WTC11 (cell line): Measurements from ENCODE around the gene NDUFV2. TPM values are rescaled to one million over a fixed set of nuclear protein-coding genes. Genes with fewer than 3 reads are reported as not detected.
"Not testable (repeated sequence)": the region's sequence is repeated elsewhere in the genome, so short reads cannot be mapped to it uniquely, and the experiment has no call there.

Source experiments
- ATAC-seq: fragments of 200-7000 bp; cut with Tn5 transposase; 2 replicates; pipeline ENCODE4 v1.10.0; 2021; ENCODE audit warnings: mild to moderate bottlenecking, moderate library complexity
- CTCF ChIA-PET: fragments of 300-600 bp; sonication (Branson Sonifier 250); formaldehyde crosslinking; loops from one replicate; lab custom pipeline; 2021; ENCODE audit warnings: antibody characterized with exemption; lab: Charles Lee
- POLR2A ChIA-PET: fragments of 350-600 bp; sonication (Branson Sonifier 250); formaldehyde crosslinking; loops from one replicate; lab custom pipeline; 2021; ENCODE audit warnings: antibody characterized with exemption; lab: Charles Lee
- DNase-seq: peaks from one replicate; pipeline ENCODE4 v3.0.0; 2021; ENCODE audit warnings: low spot score
- H3K27ac Mint-ChIP-seq: 2 replicates; pipeline ENCODE4 v1.8.0; 2021; ENCODE audit warnings: mixed read lengths
- H3K27me3 Mint-ChIP-seq: 2 replicates; pipeline ENCODE4 v1.8.0; 2021; ENCODE audit warnings: low read depth, mild to moderate bottlenecking, moderate library complexity, mixed read lengths
- H3K36me3 Mint-ChIP-seq: 2 replicates; pipeline ENCODE4 v1.8.0; 2021; ENCODE audit warnings: mixed read lengths
- H3K4me1 Mint-ChIP-seq: 2 replicates; pipeline ENCODE4 v1.8.0; 2022; ENCODE audit warnings: mixed read lengths
- H3K4me3 Mint-ChIP-seq: 2 replicates; pipeline ENCODE4 v1.8.0; 2021; ENCODE audit warnings: mild to moderate bottlenecking, moderate library complexity, mixed read lengths
- H3K9me3 Mint-ChIP-seq: 2 replicates; pipeline ENCODE4 v1.8.0; 2021; ENCODE audit warnings: mixed read lengths
- ETV6 ChIP-seq: sonication (generic); formaldehyde crosslinking; IDR thresholded peaks from 2 replicates; pipeline ENCODE4 v1.8.1; 2022; ENCODE audit warnings: mild to moderate bottlenecking, missing genetic modification reagents
- GABPB1 ChIP-seq: sonication (generic); formaldehyde crosslinking; IDR thresholded peaks from 2 replicates; pipeline ENCODE4 v1.8.1; 2023; ENCODE audit warnings: mild to moderate bottlenecking, missing genetic modification reagents
- MYBL2 ChIP-seq: sonication (generic); formaldehyde crosslinking; IDR thresholded peaks from 2 replicates; pipeline ENCODE4 v1.8.1; 2023; ENCODE audit warnings: mild to moderate bottlenecking, moderate library complexity, missing genetic modification reagents
- NR1H2 ChIP-seq: sonication (generic); formaldehyde crosslinking; IDR thresholded peaks from 2 replicates; pipeline ENCODE4 v1.9.0; 2021; ENCODE audit warnings: mild to moderate bottlenecking, moderate library complexity, missing genetic modification reagents
- PREB ChIP-seq: sonication (generic); formaldehyde crosslinking; IDR thresholded peaks from 2 replicates; pipeline ENCODE4 v1.8.1; 2022; ENCODE audit warnings: mild to moderate bottlenecking, missing genetic modification reagents, moderate library complexity, borderline replicate concordance
- PRRX2 ChIP-seq: fragments of 250-450 bp; sonication (Bioruptor Pico); IDR thresholded peaks from 2 replicates; pipeline ENCODE4 v1.8.0; 2021; ENCODE audit warnings: mild to moderate bottlenecking
- USF2 ChIP-seq: sonication (generic); formaldehyde crosslinking; IDR thresholded peaks from 2 replicates; pipeline ENCODE4 v1.8.1; 2023; ENCODE audit warnings: mild to moderate bottlenecking, missing genetic modification reagents, moderate library complexity
- ZMAT4 ChIP-seq: fragments of 250-450 bp; sonication (Bioruptor Pico); IDR thresholded peaks from 2 replicates; pipeline ENCODE4 v1.9.0; 2021; ENCODE audit warnings: mild to moderate bottlenecking
- ZNF532 ChIP-seq: fragments of 250-450 bp; sonication (Bioruptor Pico); IDR thresholded peaks from 2 replicates; pipeline ENCODE4 v1.9.0; 2021; ENCODE audit warnings: mild to moderate bottlenecking, borderline replicate concordance
- ZSCAN18 ChIP-seq: fragments of 250-450 bp; sonication (Bioruptor Pico); IDR thresholded peaks from 2 replicates; pipeline ENCODE4 v2.1.2; 2022; ENCODE audit warnings: mild to moderate bottlenecking, moderate library complexity
- total RNA-seq: library from RNA; stranded (reverse); gene quantifications from 3 replicates; pipeline ENCODE4 v1.2.3, GENCODE V29; 2021
- TF ChIP-seq, protein P1 (sequence below): sonication (generic); formaldehyde crosslinking; IDR thresholded peaks from 2 replicates; pipeline ENCODE4 v1.8.0; 2023; ENCODE audit warnings: mild to moderate bottlenecking, missing genetic modification reagents
- TF ChIP-seq, protein P2 (sequence below): sonication (generic); formaldehyde crosslinking; conservative IDR thresholded peaks from 2 replicates; pipeline ENCODE4 v1.8.1; 2023; ENCODE audit warnings: mild to moderate bottlenecking, low read depth, missing genetic modification reagents, moderate library complexity

Gene NDUFV2
- total RNA-seq, 1 experiment from 2014 or later, result 192 TPM

- CTCF ChIA-PET, result no interaction called here
- POLR2A ChIA-PET, result no interaction called here
- H3K4me1 Mint-ChIP-seq, result peaks cover 21% of the 10 kb centered on the region
- no peak for ATAC-seq
- no peak for TF ChIP-seq GABPB1
- no peak for TF ChIP-seq ZSCAN18 (CRISPR knock-in tag)
- no peak for TF ChIP-seq MYBL2 (CRISPR knock-in tag)
- TF ChIP-seq ETV6, result no peak
- TF ChIP-seq PREB (CRISPR knock-in tag), result no peak
- TF ChIP-seq PRRX2 (CRISPR knock-in tag), result no peak
- TF ChIP-seq, protein P1, sequence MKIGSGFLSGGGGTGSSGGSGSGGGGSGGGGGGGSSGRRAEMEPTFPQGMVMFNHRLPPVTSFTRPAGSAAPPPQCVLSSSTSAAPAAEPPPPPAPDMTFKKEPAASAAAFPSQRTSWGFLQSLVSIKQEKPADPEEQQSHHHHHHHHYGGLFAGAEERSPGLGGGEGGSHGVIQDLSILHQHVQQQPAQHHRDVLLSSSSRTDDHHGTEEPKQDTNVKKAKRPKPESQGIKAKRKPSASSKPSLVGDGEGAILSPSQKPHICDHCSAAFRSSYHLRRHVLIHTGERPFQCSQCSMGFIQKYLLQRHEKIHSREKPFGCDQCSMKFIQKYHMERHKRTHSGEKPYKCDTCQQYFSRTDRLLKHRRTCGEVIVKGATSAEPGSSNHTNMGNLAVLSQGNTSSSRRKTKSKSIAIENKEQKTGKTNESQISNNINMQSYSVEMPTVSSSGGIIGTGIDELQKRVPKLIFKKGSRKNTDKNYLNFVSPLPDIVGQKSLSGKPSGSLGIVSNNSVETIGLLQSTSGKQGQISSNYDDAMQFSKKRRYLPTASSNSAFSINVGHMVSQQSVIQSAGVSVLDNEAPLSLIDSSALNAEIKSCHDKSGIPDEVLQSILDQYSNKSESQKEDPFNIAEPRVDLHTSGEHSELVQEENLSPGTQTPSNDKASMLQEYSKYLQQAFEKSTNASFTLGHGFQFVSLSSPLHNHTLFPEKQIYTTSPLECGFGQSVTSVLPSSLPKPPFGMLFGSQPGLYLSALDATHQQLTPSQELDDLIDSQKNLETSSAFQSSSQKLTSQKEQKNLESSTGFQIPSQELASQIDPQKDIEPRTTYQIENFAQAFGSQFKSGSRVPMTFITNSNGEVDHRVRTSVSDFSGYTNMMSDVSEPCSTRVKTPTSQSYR (CRISPR knock-in tag), result no peak
- no peak for TF ChIP-seq NR1H2 (CRISPR knock-in tag)
- no peak for TF ChIP-seq ZNF532
- TF ChIP-seq, protein P2, sequence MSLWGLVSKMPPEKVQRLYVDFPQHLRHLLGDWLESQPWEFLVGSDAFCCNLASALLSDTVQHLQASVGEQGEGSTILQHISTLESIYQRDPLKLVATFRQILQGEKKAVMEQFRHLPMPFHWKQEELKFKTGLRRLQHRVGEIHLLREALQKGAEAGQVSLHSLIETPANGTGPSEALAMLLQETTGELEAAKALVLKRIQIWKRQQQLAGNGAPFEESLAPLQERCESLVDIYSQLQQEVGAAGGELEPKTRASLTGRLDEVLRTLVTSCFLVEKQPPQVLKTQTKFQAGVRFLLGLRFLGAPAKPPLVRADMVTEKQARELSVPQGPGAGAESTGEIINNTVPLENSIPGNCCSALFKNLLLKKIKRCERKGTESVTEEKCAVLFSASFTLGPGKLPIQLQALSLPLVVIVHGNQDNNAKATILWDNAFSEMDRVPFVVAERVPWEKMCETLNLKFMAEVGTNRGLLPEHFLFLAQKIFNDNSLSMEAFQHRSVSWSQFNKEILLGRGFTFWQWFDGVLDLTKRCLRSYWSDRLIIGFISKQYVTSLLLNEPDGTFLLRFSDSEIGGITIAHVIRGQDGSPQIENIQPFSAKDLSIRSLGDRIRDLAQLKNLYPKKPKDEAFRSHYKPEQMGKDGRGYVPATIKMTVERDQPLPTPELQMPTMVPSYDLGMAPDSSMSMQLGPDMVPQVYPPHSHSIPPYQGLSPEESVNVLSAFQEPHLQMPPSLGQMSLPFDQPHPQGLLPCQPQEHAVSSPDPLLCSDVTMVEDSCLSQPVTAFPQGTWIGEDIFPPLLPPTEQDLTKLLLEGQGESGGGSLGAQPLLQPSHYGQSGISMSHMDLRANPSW (CRISPR knock-in tag), result no peak
- no peak for TF ChIP-seq ZMAT4 (CRISPR knock-in tag)
- TF ChIP-seq USF2 (CRISPR knock-in tag), result no peak
- H3K36me3 Mint-ChIP-seq, result no peaks in the 10 kb centered on the region
- DNase-seq, result no peak
- no peak overlapping the region for H3K27ac Mint-ChIP-seq
- H3K9me3 Mint-ChIP-seq, result no peaks in the 10 kb centered on the region
- H3K27me3 Mint-ChIP-seq, result no peaks in the 10 kb centered on the region
- H3K4me3 Mint-ChIP-seq, result no peak overlapping the region
Observed at GRCh38 chr18:9092665-9093064, 9.8 kb upstream of the NDUFV2 start.

- H3K4me3 Mint-ChIP-seq, H3K27me3 Mint-ChIP-seq, ATAC-seq, DNase-seq, H3K36me3 Mint-ChIP-seq, POLR2A ChIA-PET, CTCF ChIA-PET, H3K27ac Mint-ChIP-seq, H3K9me3 Mint-ChIP-seq: not testable (repeated sequence)
- peaks cover 23% of the 10 kb centered on the region for H3K4me1 Mint-ChIP-seq
Observed at GRCh38 chr18:9093109-9093508, 9.4 kb upstream of the NDUFV2 start.
